Measurements from ENCODE around the gene NCKAP5. TPM values are rescaled to one million over a fixed set of nuclear protein-coding genes. Genes with fewer than 3 reads are reported as not detected.

Gene NCKAP5
- total RNA-seq, 1 donor from 2014 or later = 2.8 TPM

DNA sequence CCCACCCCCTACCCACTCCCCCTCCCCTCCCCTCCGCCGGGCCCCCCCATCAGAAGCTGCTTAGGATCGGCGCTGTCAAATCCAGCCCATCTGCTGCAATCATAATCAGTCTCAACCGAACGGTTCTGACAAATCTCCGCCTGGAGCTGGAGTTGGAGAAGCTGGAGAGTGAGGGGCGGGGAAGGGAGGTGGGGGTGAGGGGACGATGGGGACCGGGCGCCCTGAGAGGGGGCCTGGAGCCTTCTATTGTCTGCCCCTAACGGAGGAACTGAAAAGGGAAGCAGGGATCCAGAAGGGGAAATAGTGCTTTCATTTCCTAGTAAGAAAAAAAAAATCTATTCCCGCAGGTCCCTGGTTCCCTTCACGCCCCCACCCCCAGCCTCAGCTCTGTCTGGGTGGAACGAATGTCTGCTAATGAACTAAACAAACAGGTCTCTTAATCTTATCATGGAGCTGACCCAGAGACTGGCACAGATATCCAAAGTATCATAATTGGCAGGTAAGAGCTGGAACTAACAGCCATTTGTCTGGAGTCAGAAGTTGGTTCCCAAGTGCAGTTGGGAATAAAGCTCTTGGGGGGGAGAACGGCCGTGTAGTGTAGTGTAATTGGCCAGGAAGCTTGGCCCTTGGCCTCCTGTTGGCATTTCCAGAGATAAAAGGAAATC, 301.2 kb downstream of the NCKAP5 start:
- ATAC-seq = peak; percentile 4
- DNase-seq = no peak
- intact Hi-C loops (cut with micrococcal nuclease) = no loop called here

DNA sequence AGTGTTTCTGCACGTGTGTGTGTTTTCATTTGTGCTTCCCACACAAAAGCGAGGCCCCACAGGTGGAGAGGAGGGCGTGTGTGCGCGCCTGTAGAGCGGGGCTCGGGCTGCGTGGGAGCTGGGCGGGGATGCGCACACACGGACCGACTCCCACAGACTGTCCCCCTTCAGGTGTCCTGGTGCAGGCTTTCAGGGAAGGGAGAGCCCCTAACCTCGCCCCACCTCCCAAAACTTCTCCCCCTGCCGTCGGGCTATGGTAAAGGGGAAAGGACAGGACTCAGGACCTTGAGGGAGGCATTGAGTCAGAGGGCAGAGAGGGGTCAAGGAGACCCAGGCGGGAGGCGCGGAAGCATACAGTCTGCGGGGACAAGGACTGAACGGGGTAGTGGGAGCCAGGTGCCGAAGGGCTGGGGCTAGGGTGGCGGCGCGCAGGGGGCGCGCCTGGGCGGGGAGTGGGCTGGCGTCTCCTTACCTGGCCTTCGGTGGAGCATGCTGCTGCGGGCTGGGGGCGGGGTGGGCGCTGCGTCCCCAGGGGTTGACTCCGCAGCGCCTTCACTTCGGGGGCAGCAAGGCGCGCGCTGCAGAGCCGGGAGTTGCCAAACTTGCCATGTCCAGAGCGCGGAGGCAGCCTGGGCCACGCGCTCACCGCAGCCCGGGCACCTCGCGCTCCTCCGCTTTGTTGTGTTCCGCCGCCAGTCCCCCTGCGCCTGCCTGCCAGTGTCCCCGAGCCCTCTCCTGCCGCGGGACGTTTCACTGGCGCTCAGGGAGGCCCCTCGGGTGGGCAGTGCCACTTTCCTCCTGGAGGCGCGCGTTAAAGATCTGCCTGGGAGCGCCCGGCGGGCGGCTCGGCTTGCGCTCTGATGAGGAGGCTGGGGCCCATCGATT, 302.0 kb downstream of the NCKAP5 start:
- DNase-seq (peak; percentile 32), ATAC-seq (peak; percentile 60)
- intact Hi-C loops (cut with micrococcal nuclease) = no loop called here

DNA sequence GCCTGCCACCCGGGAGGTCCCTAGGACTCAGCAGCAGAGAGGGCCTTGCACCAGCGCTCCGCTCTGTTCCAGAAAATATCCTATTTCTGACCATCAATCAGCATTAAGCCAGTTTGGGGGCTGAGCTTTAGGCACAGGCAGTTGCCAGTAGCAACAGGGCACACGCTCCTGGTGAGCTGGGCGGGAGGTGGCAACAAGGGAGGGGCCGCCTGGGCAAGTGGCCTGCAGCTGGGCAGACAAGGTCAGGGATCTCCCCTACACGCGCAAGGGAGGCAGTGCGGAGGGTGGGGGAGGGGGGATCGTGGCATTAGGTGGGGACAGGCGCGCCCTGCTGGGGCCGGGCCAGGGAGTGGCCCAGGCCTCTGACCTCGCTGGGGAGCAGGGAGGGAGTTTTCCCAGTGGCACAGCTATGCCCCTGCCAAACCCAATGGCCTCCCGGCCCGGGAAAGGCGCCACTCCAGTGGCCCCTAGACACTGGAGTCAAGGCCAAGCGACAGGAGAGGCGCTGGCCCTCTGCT, 302.8 kb downstream of the NCKAP5 start:
- DNase-seq (peak; percentile 70), ATAC-seq (peak; percentile 92)
- intact Hi-C loops (cut with micrococcal nuclease) = no loop called here

DNA sequence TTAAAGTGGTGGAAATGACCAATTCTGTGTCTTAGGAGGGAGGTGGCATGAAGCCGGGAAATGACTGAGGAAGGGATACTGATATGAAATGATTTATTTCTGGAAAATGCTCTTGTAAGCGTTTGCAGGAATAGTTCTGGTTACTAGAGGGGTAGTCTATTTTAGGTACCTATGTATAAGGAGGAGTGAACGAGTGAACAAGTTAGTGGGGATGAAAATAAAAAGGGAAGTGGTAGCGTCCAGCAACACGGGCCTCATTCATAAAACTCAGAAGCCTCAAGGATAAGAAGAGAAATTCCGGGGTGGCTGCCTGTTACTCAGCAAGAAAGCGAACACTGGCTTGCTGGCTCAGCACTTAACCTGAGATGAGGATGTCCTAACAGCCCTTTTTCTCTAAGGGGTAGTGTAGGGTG, 303.3 kb downstream of the NCKAP5 start:
- no peak for ATAC-seq
- no peak for DNase-seq
- intact Hi-C loops (cut with micrococcal nuclease) = no loop called here

DNA sequence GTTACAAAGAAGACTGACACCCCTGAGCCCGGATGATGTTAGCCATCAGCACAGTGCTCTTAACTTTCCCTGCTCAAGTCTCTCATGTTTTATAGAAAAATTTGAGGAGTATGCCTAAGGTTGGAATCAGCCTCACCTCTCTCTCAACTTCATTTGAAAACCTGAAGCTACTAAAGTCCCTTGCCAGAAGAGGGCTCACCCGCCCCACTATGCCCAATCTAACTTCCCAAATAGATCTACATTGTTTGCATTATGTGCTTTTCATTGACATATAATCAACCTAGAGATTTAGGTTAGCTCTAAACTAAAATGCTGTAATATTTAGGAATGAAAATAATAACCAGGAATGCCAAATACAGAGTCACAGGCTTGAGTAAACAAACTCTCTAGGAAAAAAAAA, 305.4 kb downstream of the NCKAP5 start:
- intact Hi-C loops (cut with micrococcal nuclease) = no loop called here
- DNase-seq = no peak
- ATAC-seq = no peak

DNA sequence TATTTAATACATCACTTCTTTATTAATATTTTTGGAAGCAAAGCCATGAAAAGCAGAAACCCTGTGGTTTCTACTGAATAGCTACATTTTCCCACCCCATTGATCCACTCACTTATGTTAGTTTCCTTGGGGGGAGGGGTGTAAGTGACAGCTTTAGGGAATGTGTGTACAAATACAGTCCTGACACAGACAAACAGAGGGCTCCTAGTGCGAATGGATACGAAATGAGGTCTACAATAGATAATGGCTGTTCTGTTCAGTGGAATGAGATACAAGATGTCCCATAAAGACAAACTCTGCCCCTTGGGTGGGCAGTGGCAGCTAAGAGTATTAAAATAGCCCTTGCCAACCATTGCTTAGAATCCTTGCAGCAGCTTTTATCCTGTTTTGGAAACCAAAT, 312.9 kb downstream of the NCKAP5 start:
- no peak for DNase-seq
- intact Hi-C loops (cut with micrococcal nuclease) = no loop called here
- no peak for ATAC-seq

DNA sequence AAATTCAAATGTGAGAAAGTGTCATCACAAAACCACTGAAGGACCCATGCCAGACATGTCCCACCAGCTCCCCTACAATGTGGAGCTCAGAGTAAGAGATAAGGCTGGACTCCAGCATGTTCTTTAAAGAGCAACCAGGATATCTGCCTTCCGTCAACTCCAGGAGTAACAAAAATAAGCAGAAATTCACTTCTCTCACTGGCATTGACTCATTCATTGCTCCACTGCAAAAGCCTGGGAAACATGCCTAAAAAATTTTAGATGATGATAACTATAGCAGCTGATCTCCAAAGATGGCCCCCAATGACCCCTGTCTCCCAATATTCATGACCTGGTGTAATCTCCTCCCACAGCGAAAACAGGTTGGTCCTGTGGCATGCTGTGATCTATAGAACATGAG, 314.5 kb downstream of the NCKAP5 start:
- ATAC-seq (no peak), DNase-seq (no peak)
- intact Hi-C loops (cut with micrococcal nuclease) = no loop called here

DNA sequence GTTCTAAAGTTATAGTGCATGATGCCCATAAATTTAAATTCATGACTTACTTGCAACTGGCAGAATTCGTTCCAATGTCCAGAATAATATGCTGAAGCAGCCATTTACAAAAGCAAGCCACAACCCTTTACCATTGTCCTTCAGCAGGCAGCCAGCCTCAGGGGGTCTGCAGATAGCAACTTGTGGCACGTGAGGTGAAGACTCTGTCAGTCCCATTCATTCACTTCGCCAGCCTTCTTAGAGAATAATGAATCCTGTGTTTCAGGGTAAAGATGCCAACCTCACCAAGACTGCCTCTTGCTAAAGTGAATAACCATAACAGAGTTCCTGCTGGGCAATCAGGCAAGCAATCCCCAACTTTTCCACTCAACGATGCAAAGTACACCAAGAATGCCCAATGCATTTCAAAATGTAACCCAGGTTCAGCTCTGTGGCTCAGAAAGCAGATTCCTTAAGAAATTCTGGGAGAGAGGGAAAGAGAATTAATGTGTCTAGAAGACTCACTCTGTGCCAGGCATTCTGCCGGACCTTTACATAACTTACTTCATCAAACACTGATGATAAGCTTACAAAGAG, 315.4 kb downstream of the NCKAP5 start:
- intact Hi-C loops (cut with micrococcal nuclease) = no loop called here
- DNase-seq (no peak), ATAC-seq (no peak)

DNA sequence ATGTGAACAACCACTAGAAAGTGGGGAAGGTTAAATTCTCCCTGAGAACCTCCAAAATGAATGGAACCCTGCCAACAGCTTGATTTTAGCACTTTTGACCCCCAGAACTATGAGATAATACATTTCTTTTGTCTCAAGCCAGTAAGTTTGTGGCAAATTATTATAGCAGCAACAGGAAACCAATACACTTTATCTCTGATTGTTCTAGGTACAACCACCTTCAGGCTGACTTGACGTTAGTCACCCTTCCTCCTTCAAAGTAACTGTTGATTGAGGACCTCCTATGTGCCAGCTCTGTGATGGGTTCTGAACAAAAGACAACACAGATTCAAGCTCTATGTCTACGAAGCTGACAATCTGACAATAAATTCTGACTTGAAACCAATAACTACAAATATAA, 318.9 kb downstream of the NCKAP5 start:
- ATAC-seq (no peak), DNase-seq (no peak)
- intact Hi-C loops (cut with micrococcal nuclease) = no loop called here

DNA sequence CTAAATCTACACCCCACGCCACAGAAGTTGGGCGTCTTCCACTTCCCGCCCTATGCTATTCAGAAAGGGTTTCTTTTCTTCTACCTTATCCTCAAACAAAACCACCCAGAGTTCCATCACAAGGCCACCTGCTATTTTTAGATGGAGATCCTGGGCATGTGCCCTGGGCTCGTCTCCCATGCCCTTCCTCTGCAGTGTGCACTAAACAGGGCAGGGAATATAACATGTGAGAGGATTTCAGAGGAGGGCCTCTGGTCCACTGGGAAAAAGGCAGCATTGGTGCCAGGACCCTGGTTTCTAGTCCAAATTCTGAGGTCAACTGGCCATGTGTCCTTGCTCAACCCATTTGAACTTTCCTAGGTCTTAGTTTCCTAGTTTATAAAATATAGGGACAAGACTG, 320.0 kb downstream of the NCKAP5 start:
- ATAC-seq = peak; percentile 95
- peak; percentile 54 for DNase-seq
- intact Hi-C loops (cut with micrococcal nuclease) = no loop called here

DNA sequence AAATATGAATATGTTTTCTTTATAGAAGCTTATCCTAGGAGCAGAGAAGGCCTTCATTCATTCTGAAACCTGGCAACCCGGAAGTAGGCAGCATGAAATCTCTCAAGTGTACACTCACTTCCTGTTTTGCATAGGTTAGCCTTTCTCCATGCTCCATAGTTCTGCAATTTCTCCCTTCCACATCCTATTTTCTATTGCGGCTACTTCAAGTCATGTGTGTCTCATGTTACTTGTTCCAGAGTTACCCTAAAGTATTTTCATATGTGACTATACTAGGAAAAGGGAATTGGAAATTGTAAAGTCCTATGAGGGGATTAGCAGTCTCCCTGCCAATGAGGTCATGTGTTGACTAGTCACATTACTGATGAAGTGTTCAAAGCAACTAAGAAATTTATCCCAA, 320.6 kb downstream of the NCKAP5 start:
- DNase-seq (no peak), ATAC-seq (peak; percentile 43)

DNA sequence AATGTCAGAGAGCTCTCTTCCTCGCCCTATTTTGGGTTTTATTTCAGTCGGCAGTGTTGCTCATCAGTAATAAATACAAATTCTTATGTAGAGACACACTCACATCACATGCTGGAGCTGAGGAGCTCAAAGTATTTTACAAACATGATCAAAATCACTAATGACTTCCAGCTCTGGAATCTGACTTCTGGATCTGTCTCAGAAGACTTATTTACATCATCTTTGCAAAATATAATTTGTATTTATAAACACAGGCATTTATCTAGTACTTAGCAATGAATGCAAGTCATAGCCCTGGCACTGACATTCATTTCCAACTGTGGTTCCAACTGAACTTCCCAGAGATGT, 327.1 kb downstream of the NCKAP5 start:
- intact Hi-C loops (cut with micrococcal nuclease) = no loop called here
- ATAC-seq (no peak), DNase-seq (no peak)

More for the DNA sequence above, 320.6 kb downstream of the NCKAP5 start:
- intact Hi-C loops (cut with micrococcal nuclease) = no loop called here

DNA sequence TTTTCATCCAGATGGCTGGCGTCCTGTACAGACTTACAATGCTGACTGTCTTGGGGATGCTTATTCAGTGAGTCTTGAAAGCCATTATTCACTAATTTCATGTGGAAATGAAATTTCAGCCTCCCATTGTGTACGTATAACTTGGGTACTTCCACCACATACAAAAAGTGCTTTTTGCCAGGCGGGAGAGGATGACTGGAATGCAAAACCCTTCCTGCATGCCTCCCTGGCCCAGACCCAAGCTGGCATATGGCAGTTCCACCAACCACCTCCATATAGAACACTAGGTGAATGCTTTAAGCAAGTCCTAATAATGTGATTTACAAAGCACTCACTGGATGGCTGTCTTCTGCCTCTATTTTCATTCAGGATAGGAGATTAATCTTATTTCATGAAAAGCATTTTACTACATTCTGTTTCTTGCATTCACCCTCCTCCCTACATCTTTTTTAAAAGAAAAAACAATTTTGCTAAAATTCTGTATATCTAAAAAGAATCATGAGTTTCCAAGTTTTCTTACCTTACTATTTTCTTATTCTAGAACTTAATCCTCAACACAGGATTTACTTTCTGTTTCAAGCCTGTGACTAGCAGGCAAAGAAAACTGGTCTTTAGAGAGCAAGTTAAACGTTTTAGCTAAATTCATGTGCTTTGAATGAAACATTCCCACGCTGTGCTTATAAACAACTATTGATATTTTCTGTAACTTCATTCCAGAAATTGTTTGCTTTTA, 327.6 kb downstream of the NCKAP5 start:
- ATAC-seq (no peak), DNase-seq (no peak)
- intact Hi-C loops (cut with micrococcal nuclease) = no loop called here

DNA sequence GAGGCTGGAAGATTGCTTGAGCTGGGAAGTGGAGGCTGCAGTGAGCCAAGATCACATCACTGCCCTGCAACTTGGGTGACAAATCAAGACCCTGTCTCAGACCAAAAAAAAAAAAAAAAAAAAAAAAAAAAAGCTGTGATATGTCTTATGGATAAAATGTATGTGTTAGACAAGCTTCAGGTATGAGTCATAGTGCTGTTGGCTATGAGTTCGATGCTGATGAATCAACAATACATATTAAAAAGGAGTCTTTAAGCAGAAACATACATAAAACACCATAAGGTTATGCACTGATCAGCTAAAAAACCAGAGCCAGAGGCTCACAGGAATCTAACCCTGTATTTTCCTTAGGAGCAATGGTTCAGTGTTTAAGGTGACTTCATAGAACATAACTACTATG, 332.3 kb downstream of the NCKAP5 start:
- no peak for ATAC-seq
- DNase-seq = no peak
- intact Hi-C loops (cut with micrococcal nuclease) = no loop called here

DNA sequence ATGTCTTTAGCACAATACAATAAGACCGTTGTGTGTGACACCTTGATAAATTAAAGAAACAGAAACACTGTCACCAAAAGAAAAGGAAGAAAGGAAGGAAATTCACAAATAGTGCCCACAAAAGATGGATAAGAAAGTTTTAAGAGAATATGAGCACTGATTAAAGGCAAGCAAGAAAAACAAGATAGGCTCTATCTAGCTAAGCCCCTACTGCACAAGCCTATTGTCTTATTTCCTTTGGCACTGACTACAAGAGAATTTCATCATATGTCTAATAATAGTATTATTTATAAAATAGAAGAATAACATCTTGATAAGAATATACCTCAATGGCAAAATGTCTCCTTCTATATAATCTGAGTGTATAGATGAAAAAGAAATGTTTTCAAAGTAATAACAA, 335.7 kb downstream of the NCKAP5 start:
- no peak for DNase-seq
- intact Hi-C loops (cut with micrococcal nuclease) = no loop called here
- no peak for ATAC-seq

DNA sequence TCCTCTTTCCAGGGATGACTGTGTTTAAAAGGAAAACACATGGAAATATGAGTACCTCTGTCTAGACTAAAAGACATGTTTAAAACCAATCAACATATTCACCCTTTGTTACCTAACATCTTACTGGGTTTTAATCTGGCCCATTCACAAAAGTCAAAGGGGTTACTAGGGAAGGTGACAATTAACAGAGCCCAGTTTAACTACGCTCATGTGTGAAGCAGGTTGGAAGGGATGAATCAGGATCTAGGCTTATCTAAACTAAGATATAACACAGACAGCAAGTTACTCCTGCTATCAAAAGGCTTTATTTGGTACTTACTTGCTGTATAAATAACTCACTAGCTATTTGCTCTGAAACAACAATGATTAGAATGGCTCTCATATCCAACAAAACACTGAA, 337.0 kb downstream of the NCKAP5 start:
- DNase-seq = no peak
- intact Hi-C loops (cut with micrococcal nuclease) = no loop called here
- ATAC-seq = no peak

DNA sequence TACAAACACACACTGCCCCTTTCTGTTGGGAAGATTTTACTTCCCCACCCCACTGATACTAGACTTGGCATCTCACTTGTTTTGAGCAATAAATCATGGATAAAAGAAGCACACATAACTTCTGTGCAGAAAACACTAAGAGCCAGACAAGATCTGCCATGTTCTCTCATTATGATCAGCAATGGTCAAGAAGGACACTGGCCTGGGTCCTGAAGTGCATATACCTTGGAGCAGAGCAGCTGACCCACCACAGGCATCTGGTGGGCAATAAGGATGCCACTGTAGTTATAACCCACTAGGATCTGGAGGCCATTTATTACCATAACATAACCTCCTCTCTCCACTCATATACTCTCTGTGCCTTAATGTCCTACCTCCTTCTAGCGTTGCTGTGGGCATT, 338.3 kb downstream of the NCKAP5 start:
- no peak for ATAC-seq
- DNase-seq = no peak
- intact Hi-C loops (cut with micrococcal nuclease) = no loop called here

DNA sequence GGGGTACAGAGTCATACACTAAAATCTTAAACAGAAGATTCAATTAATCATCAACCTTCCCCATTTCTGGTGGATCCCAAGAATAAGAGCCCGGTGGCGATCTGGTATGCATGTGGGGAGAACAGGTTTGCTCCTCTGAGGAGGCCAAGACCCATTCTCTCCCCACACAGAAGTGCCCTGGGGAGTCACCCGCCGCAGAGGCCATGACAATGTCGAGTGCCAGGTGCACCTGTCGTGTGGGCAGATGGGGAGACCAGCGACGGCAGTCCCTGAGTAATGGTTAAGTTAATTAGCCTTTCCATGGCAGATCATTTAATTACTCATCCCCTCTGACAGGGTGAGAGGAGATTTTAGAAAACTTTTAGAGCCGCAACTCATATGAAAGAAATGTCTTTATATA, 345.0 kb downstream of the NCKAP5 start:
- ATAC-seq (no peak), DNase-seq (no peak)
- intact Hi-C loops (cut with micrococcal nuclease) = no loop called here

DNA sequence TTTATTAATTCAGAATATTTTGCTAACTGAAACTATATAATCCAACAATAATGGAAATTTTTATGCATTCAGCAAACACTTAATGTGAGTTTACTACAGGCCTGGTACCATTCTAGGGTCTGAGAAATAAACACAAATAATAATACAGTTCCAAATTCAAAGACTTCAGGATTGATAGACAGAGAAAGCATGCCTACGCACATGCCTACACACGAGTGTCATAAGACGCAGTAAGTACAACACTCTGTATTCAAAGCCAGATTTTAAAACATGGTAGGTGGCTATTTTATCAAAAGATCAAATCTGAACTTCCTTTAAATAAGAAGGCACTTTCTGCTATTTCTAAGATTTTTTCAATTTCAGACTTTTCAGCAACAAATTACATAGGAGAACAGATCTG, 346.9 kb downstream of the NCKAP5 start:
- DNase-seq (no peak), ATAC-seq (no peak)
- intact Hi-C loops (cut with micrococcal nuclease) = no loop called here

DNA sequence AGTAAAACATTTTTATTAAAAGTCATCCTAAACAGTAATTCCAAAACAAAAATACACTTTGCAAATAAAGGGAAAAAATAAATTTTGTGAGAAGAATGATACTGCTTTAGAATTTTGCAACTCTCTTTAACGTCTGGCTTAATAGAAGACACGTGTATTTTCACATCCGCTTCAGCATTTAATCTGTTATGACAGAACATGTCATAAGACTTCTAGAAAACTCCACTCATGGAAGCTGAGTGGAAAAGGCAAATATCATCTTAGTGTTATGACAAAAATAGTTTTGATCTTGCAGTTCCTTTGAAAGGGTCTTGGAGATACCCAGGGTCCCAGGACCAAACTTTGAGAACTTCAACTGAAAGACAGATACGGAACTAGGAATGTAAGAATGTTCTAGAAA, 350.1 kb downstream of the NCKAP5 start:
- intact Hi-C loops (cut with micrococcal nuclease) = no loop called here
- ATAC-seq (no peak), DNase-seq (no peak)
